ENCODE results near the gene PODN.

DNA sequence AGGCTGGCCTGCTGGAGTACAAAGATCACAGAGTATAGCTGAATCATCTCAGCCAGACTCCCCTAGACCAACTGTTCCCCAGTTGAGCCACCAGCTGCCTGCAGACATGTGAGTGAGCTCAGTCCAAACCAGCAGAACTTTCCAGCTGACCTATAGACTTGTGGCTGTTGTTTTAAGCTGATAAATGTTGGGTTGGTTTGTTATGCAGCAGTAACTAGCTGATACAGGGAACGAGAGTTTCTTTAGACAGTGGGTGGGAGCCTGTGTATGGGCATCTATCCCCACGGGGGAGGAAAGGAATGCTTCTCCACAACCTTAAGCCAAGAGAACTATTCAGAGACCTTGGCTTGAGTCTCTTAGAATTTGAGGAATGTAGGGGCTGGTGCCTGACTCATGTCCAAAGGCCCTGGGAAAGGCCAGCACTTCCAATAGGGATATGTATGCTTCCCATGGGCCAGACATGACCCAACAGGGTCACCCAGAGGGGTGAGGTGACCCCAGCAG, 50.3 kb downstream of the PODN start:
- TF ChIP-seq, protein P1, sequence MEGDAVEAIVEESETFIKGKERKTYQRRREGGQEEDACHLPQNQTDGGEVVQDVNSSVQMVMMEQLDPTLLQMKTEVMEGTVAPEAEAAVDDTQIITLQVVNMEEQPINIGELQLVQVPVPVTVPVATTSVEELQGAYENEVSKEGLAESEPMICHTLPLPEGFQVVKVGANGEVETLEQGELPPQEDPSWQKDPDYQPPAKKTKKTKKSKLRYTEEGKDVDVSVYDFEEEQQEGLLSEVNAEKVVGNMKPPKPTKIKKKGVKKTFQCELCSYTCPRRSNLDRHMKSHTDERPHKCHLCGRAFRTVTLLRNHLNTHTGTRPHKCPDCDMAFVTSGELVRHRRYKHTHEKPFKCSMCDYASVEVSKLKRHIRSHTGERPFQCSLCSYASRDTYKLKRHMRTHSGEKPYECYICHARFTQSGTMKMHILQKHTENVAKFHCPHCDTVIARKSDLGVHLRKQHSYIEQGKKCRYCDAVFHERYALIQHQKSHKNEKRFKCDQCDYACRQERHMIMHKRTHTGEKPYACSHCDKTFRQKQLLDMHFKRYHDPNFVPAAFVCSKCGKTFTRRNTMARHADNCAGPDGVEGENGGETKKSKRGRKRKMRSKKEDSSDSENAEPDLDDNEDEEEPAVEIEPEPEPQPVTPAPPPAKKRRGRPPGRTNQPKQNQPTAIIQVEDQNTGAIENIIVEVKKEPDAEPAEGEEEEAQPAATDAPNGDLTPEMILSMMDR (conservative IDR thresholded peaks at IDR 0.05), result no peak
- TF ChIP-seq ZFX (IDR thresholded peaks at IDR 0.05), result no peak
